CD14-positive monocyte (primary cell): ENCODE results near the gene KMT2A. TPM values are rescaled to one million over a fixed set of nuclear protein-coding genes. Genes with fewer than 3 reads are reported as not detected.

Source experiments
- DNase-seq, 3 donors: peaks; one replicate each; pipeline ENCODE4 v3.0.0-alpha.2; 2011 to 2022
- H2AFZ ChIP-seq: 2 replicates; pipeline ENCODE4 v1.6.0; 2012; ENCODE audit warnings: mild to moderate bottlenecking, low read depth, low read length, inconsistent platforms; ENCODE audit not compliant: insufficient read depth, poor library complexity, severe bottlenecking
- H3K27ac ChIP-seq, 2 donors: 1 replicate in 1 of 2; 2 replicates in 1 of 2; pipeline ENCODE4 v1.5.1; 2012 to 2013; ENCODE audit warnings: low read length in 2 of 2, control low read depth in 1 of 2, inconsistent platforms in 1 of 2, low read depth in 1 of 2, mild to moderate bottlenecking in 1 of 2
- H3K27me3 ChIP-seq, 2 donors: one replicate each; pipeline versions ENCODE4 v1.6.0 to v1.6.1; 2011 to 2013; ENCODE audit warnings: low read length in 2 of 2; ENCODE audit not compliant: control insufficient read depth in 2 of 2, insufficient read depth in 2 of 2
- H3K36me3 ChIP-seq, 2 donors: replicated peaks in 1 of 2; 1 replicate in 1 of 2; 2 replicates in 1 of 2; pipeline versions ENCODE4 v1.5.1 to v1.6.1; 2012 to 2013; ENCODE audit warnings: low read length in 2 of 2, control low read depth in 1 of 2, inconsistent platforms in 1 of 2, mild to moderate bottlenecking in 1 of 2; ENCODE audit not compliant: insufficient read depth in 2 of 2, control insufficient read depth in 1 of 2
- H3K4me1 ChIP-seq, 2 donors: 1 replicate in 1 of 2; 2 replicates in 1 of 2; pipeline versions ENCODE4 v1.5.1 to v1.6.1; 2012 to 2013; ENCODE audit warnings: low read length in 2 of 2, control low read depth in 1 of 2, inconsistent platforms in 1 of 2, mild to moderate bottlenecking in 1 of 2, moderate library complexity in 1 of 2; ENCODE audit not compliant: insufficient read depth in 2 of 2, control insufficient read depth in 1 of 2
- H3K4me2 ChIP-seq: replicated peaks from 2 replicates; pipeline ENCODE3; 2012; ENCODE audit warnings: low read length, moderate library complexity, mild to moderate bottlenecking; ENCODE audit not compliant: poor library complexity, severe bottlenecking; ENCODE audit errors: extremely low read depth
- H3K4me3 ChIP-seq, 3 experiments: fragments of 200-600 bp in 1 of 3; sonication (generic) in 1 of 3; replicated peaks in 1 of 3; 1 replicate in 2 of 3; 2 replicates in 1 of 3; pipeline ENCODE4 v1.5.1; 2011 to 2013; ENCODE audit warnings: low read length in 3 of 3, mild to moderate bottlenecking in 3 of 3, control low read depth in 2 of 3, low read depth in 2 of 3, inconsistent platforms in 1 of 3, moderate library complexity in 1 of 3
- H3K79me2 ChIP-seq: 2 replicates; pipeline ENCODE4 v1.6.0; 2012; ENCODE audit warnings: mild to moderate bottlenecking, control low read depth, inconsistent platforms, low read length, moderate library complexity; ENCODE audit not compliant: insufficient read depth
- H3K9ac ChIP-seq: 2 replicates; pipeline ENCODE4 v1.6.0; 2017; ENCODE audit warnings: low read length, mild to moderate bottlenecking; ENCODE audit not compliant: insufficient read depth, poor library complexity, severe bottlenecking
- H3K9me3 ChIP-seq, 2 donors: replicated peaks in 1 of 2; 1 replicate in 1 of 2; 2 replicates in 1 of 2; pipeline versions ENCODE4 v1.5.1 to v1.6.1; 2012 to 2013; ENCODE audit warnings: low read length in 2 of 2, control low read depth in 1 of 2; ENCODE audit not compliant: control insufficient read depth in 1 of 2, insufficient read depth in 1 of 2
- H4K20me1 ChIP-seq: 2 replicates; pipeline ENCODE4 v1.6.0; 2012; ENCODE audit warnings: mild to moderate bottlenecking, low read length, control low read depth, moderate library complexity; ENCODE audit not compliant: insufficient read depth
- H3K27ac Mint-ChIP-seq, 7 donors: one replicate each; pipeline ENCODE4 v1.8.0; 2020; ENCODE audit warnings: mild to moderate bottlenecking in 7 of 7, mixed read lengths in 7 of 7, moderate library complexity in 6 of 7, inconsistent platforms in 2 of 7
- H3K27me3 Mint-ChIP-seq, 3 donors: one replicate each; pipeline ENCODE4 v1.8.0; 2021 to 2022; ENCODE audit warnings: low read depth in 3 of 3, mild to moderate bottlenecking in 3 of 3, mixed read lengths in 3 of 3, moderate library complexity in 3 of 3, inconsistent platforms in 1 of 3
- H3K36me3 Mint-ChIP-seq, 2 donors: one replicate each; pipeline ENCODE4 v1.8.0; 2020; ENCODE audit warnings: mixed read lengths in 2 of 2, inconsistent platforms in 1 of 2, mild to moderate bottlenecking in 1 of 2
- H3K4me1 Mint-ChIP-seq: one replicate; pipeline ENCODE4 v1.8.0; 2020; ENCODE audit warnings: mild to moderate bottlenecking, mixed read lengths
- H3K4me3 Mint-ChIP-seq, 2 donors: one replicate each; pipeline ENCODE4 v1.8.0; 2020; ENCODE audit warnings: mild to moderate bottlenecking in 2 of 2, mixed read lengths in 2 of 2, moderate library complexity in 1 of 2
- H3K9me3 Mint-ChIP-seq, 7 donors: one replicate each; pipeline ENCODE4 v1.8.0; 2020 to 2022; ENCODE audit warnings: mixed read lengths in 7 of 7, mild to moderate bottlenecking in 6 of 7, moderate library complexity in 6 of 7, inconsistent platforms in 2 of 7
- WGBS: methylation state at CpG from one replicate; pipeline ENCODE4 v1.1.5; 2013; ENCODE audit warnings: missing lambda C conversion rate; ENCODE audit not compliant: insufficient coverage; 5-methylcytosine and 5-hydroxymethylcytosine counted together
- intact Hi-C, 2 donors: fragments of 100-400 bp; cut with micrococcal nuclease; formaldehyde crosslinking; loops; one replicate each; pipeline versions ENCODE4 v1.15.0 to v1.15.1; 2023
- polyA plus RNA-seq, 3 donors: library from polyadenylated mRNA; depleted of rRNA in 1 of 3; unstranded in 2 of 3; stranded (reverse) in 1 of 3; fragments of 300-500 nt in 2 of 3; fragments of >200 nt in 1 of 3; fragmentation: Illumina TruSeq in 2 of 3; gene quantifications; 1 replicate in 2 of 3; 2 replicates in 1 of 3; pipeline ENCODE4 v1.2.3, GENCODE V29; 2012 to 2021
- TF ChIP-seq, protein P1 (sequence below): fragments of 200-600 bp; IDR thresholded peaks from one replicate; pipeline ENCODE4 v1.8.0; 2022; ENCODE audit warnings: antibody characterized with exemption, mild to moderate bottlenecking

KMT2A gene
- polyA plus RNA-seq, 3 donors: 3.3 to 21.7 (median 3.5) TPM

DNA sequence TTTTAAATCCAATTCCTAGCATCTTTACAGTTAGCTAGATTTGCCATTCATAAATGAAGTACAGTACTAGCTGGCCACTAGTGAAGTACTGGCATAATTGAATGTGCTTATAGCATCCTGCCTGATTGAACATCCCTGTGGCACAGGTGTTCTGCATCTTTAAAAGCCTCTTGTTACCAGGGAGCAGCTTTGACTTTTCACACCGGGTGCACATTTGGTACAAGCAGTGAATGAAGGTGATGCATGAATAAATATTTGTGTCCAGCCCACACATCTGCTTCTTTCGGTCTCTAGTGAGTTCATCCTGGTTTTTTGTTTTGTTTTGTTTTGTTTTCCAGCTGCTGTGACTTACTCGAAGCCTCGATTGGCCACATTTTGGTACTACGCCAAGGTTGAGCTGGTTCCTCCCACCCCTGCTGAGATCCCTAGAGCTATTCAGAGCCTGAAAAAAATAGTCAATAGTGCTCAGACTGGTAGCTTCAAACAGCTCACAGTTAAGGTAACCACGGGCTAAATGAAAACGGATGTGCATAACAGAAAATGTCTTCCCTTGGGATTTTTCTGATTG, 29.6 kb upstream of the KMT2A start:
- TF ChIP-seq, protein P1, sequence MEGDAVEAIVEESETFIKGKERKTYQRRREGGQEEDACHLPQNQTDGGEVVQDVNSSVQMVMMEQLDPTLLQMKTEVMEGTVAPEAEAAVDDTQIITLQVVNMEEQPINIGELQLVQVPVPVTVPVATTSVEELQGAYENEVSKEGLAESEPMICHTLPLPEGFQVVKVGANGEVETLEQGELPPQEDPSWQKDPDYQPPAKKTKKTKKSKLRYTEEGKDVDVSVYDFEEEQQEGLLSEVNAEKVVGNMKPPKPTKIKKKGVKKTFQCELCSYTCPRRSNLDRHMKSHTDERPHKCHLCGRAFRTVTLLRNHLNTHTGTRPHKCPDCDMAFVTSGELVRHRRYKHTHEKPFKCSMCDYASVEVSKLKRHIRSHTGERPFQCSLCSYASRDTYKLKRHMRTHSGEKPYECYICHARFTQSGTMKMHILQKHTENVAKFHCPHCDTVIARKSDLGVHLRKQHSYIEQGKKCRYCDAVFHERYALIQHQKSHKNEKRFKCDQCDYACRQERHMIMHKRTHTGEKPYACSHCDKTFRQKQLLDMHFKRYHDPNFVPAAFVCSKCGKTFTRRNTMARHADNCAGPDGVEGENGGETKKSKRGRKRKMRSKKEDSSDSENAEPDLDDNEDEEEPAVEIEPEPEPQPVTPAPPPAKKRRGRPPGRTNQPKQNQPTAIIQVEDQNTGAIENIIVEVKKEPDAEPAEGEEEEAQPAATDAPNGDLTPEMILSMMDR: no peak
- peaks cover 37 to 60% of the 10 kb centered on the region in 2 donors for H3K36me3 Mint-ChIP-seq
- Histone ChIP-seq H4K20me1 (peaks cover 93% of the 10 kb centered on the region), H3K36me3 (peaks cover 46 to 64% of the 10 kb centered on the region in 2 donors), H3K4me3 (no peak overlapping the region), H2AFZ (no peak overlapping the region), H3K79me2 (peaks cover 60% of the 10 kb centered on the region), H3K27me3 (no peaks in the 10 kb centered on the region), H3K4me2 (no peak overlapping the region), H3K9me3 (no peaks in the 10 kb centered on the region), H3K27ac (no peak overlapping the region), H3K9ac (no peak overlapping the region), H3K4me1 (peaks cover 16 to 17% of the 10 kb centered on the region in 2 donors)
- H3K27me3 Mint-ChIP-seq: no peaks in the 10 kb centered on the region
- H3K4me1 Mint-ChIP-seq: peaks cover 23% of the 10 kb centered on the region
- intact Hi-C loops: no loop called here
- WGBS: 89% methylated on average over 4 of the region's 7 CpGs
- H3K9me3 Mint-ChIP-seq: no peaks in the 10 kb centered on the region
- no peak for DNase-seq
- peak overlapping the region in 1 of 7 donors; percentile 10 for H3K27ac Mint-ChIP-seq
- no peak overlapping the region for H3K4me3 Mint-ChIP-seq

DNA sequence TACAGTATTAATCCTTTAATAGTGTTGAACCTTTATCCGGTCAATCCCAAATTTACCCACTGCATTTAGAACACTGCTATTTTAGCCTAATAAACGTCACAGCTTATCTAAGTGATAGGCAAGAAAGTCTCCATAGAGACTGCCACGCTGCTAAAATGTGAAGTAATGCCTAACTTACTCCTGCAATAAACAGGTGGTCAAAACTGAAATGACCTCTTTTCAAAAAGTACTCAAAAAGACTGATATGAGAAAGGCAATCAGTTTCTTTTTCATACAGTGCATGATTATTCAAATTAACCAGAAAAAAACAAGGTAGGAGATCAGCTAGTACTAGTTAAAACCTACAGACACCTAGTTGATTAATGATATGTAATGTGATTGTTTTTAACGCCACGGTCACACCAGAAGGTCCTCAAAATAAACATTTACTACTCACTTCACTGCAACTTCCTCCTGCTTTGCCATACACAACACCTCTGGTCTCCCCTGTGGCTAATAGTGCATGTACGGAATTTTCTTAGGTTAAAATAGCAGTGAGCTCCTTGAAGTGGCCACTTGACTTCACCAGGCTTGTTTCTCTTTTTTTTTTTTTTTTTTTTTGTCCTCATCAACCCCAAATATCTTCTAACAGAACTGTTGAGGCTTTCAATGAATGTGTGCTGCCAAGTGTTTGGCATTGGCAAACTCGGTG, 26.1 kb upstream of the KMT2A start:
- Histone ChIP-seq H3K4me1 (peaks cover 6 to 9% of the 10 kb centered on the region in 2 donors), H3K9ac (no peak overlapping the region), H3K79me2 (peaks cover 25% of the 10 kb centered on the region), H3K27ac (no peak overlapping the region), H2AFZ (no peak overlapping the region), H3K4me2 (no peak overlapping the region), H3K36me3 (peaks cover 46 to 69% of the 10 kb centered on the region in 2 donors), H3K9me3 (no peaks in the 10 kb centered on the region), H3K27me3 (no peaks in the 10 kb centered on the region), H4K20me1 (peaks cover 62% of the 10 kb centered on the region), H3K4me3 (no peak overlapping the region)
- intact Hi-C loops: no loop called here
- TF ChIP-seq, protein P1: no peak
- peaks cover 37 to 67% of the 10 kb centered on the region in 2 donors for H3K36me3 Mint-ChIP-seq
- 100% methylated on average over 1 of the region's 7 CpGs for WGBS
- no peaks in the 10 kb centered on the region for H3K27me3 Mint-ChIP-seq
- DNase-seq: no peak
- H3K27ac Mint-ChIP-seq: peak overlapping the region in 1 of 7 donors; percentile 53
- H3K4me3 Mint-ChIP-seq: no peak overlapping the region
- no peaks in the 10 kb centered on the region for H3K9me3 Mint-ChIP-seq
- no peaks in the 10 kb centered on the region for H3K4me1 Mint-ChIP-seq
